Colonic mucosa (tissue), 4 donors: ENCODE data around the gene PGK1. TPM values are rescaled to one million over a fixed set of nuclear protein-coding genes. Genes with fewer than 3 reads are reported as not detected.
A peak's percentile ranks its signal among the peaks of the same experiment; 100 is the strongest.

Experiments
- DNase-seq: peaks from one replicate; pipeline ENCODE4 v3.0.0-alpha.2; 2020
- H3K27ac ChIP-seq: fragments of 200-600 bp; one replicate; pipeline ENCODE4 v1.8.0; 2021
- H3K27me3 ChIP-seq: fragments of 200-600 bp; one replicate; pipeline ENCODE4 v1.8.0; 2021
- H3K36me3 ChIP-seq: fragments of 200-600 bp; one replicate; pipeline ENCODE4 v1.8.0; 2021
- H3K4me1 ChIP-seq: fragments of 200-600 bp; one replicate; pipeline ENCODE4 v1.8.0; 2021; ENCODE audit warnings: mild to moderate bottlenecking
- H3K4me3 ChIP-seq: fragments of 200-600 bp; one replicate; pipeline ENCODE4 v1.8.0; 2021
- H3K9ac ChIP-seq, 2 donors: one replicate each; pipeline ENCODE4 v1.7.0; 2013; ENCODE audit warnings: control low read depth in 2 of 2, low read depth in 2 of 2, low read length in 2 of 2
- H3K9me3 ChIP-seq: fragments of 200-600 bp; one replicate; pipeline ENCODE4 v1.8.0; 2021
- CTCF ChIP-seq: fragments of 200-600 bp; IDR thresholded peaks from one replicate; pipeline ENCODE4 v1.8.0; 2022; ENCODE audit warnings: antibody characterized with exemption, mild to moderate bottlenecking
- intact Hi-C: fragments of 100-400 bp; cut with DNase I; formaldehyde crosslinking; loops from one replicate; pipeline ENCODE4 v1.14.1; 2022
- total RNA-seq, 2 donors: library from RNA; stranded (reverse); fragmentation: NEBNext Ultra II Directional in 1 of 2; extraction: Animal tissue kit (Norgen Biotek cat#: 25700) in 1 of 2; gene quantifications; one replicate each; pipeline ENCODE4 v1.2.1, GENCODE V29; 2021
- donor health status: healthy.
- donor health status: DM: no; HTN: no; CAD: no.
- donor health status: DM: no; HTN: no; CAD: no.

PGK1 gene
- total RNA-seq, 2 donors from 2014 or later, result 500 to 706 TPM

GRCh38 chrX:78129714-78130113 lies 25.7 kb downstream of the PGK1 start:
- Histone ChIP-seq H3K4me1 (no peaks in the 10 kb centered on the region), H3K36me3 (no peaks in the 10 kb centered on the region), H3K9ac (no peak overlapping the region), H3K27me3 (no peaks in the 10 kb centered on the region), H3K9me3 (no peaks in the 10 kb centered on the region), H3K27ac (no peak overlapping the region), H3K4me3 (no peak overlapping the region)
- intact Hi-C loops, result no loop called here
- TF ChIP-seq CTCF, result no peak
- no peak for DNase-seq

GRCh38 chrX:78130396-78130795 lies 26.3 kb downstream of the PGK1 start:
- no peak for DNase-seq
- H3K27me3 ChIP-seq, result no peaks in the 10 kb centered on the region
- no peak overlapping the region for H3K27ac ChIP-seq
- no peak for TF ChIP-seq CTCF
- H3K9ac ChIP-seq, result no peak overlapping the region
- H3K4me1 ChIP-seq, result no peaks in the 10 kb centered on the region
- no peaks in the 10 kb centered on the region for H3K36me3 ChIP-seq
- H3K4me3 ChIP-seq, result no peak overlapping the region
- H3K9me3 ChIP-seq, result no peaks in the 10 kb centered on the region
- intact Hi-C loops, result no loop called here

GRCh38 chrX:78131117-78131516 lies 27.1 kb downstream of the PGK1 start:
- Histone ChIP-seq H3K36me3 (no peaks in the 10 kb centered on the region), H3K27ac (no peak overlapping the region), H3K27me3 (no peaks in the 10 kb centered on the region), H3K9ac (no peak overlapping the region), H3K9me3 (no peaks in the 10 kb centered on the region), H3K4me3 (no peak overlapping the region), H3K4me1 (no peaks in the 10 kb centered on the region)
- intact Hi-C loops, result no loop called here
- TF ChIP-seq CTCF, result no peak
- no peak for DNase-seq

- no peak for DNase-seq
- H3K4me1 ChIP-seq, result no peaks in the 10 kb centered on the region
- H3K36me3 ChIP-seq, result no peaks in the 10 kb centered on the region
- intact Hi-C loops, result no loop called here
- H3K27me3 ChIP-seq, result no peaks in the 10 kb centered on the region
- H3K9me3 ChIP-seq, result no peaks in the 10 kb centered on the region
- no peak for TF ChIP-seq CTCF
- no peak overlapping the region for H3K27ac ChIP-seq
- H3K9ac ChIP-seq, result no peak overlapping the region
- H3K4me3 ChIP-seq, result no peak overlapping the region
These were observed 29.4 kb downstream of the PGK1 start for GRCh38 chrX:78133238-78133960.

- no peaks in the 10 kb centered on the region for H3K27me3 ChIP-seq
- H3K4me3 ChIP-seq, result peak within 1 kb of the TSS; percentile 48
- H3K4me1 ChIP-seq, result no peaks in the 10 kb centered on the region
- H3K36me3 ChIP-seq, result no peaks in the 10 kb centered on the region
- peak; percentile 85 for DNase-seq
- no peaks in the 10 kb centered on the region for H3K9me3 ChIP-seq
- peak within 1 kb of the TSS; percentile 68 to 70 for H3K9ac ChIP-seq
- intact Hi-C loops, result no loop called here
- peak within 1 kb of the TSS; percentile 44 for H3K27ac ChIP-seq
- no peak for TF ChIP-seq CTCF
These were observed 35.4 kb downstream of the PGK1 start, which contains the start of gene TAF9B for GRCh38 chrX:78139160-78140123. Gene TAF9B (minus strand): TSS chrX:78139650. CDS start chrX:78139611, 39 bp downstream.
